Hematopoietic multipotent progenitor cell treated with erythropoietin and hydrocortisone succinate and interleukin-3 and kit ligand, for 17 days (in vitro differentiated cells): Measurements from ENCODE around the gene PKP4.

Experiments
- DNase-seq: peaks from one replicate; pipeline ENCODE4 v3.0.0-alpha.2; 2015; ENCODE audit warnings: low spot score

Gene PKP4

DNA sequence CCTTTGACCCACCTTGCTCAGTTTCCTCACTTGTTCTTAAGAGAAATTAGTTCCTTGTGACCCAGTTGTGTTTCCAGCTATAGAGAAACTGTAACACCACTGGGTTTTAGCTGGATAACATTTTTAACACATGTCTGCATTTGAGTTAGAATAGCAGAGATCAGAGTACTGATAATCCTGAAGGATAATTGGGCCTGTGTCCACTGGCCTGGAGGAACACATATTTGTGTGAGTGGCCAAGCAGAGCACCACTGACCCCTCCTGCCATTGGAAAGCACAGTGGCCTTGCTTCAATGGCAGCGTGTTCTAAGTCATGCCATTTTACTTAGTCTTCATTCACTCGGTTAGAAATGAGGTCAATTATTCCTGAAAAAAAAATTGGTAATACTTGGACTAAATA is 42.6 kb downstream of the PKP4 start:
- no peak for DNase-seq

DNA sequence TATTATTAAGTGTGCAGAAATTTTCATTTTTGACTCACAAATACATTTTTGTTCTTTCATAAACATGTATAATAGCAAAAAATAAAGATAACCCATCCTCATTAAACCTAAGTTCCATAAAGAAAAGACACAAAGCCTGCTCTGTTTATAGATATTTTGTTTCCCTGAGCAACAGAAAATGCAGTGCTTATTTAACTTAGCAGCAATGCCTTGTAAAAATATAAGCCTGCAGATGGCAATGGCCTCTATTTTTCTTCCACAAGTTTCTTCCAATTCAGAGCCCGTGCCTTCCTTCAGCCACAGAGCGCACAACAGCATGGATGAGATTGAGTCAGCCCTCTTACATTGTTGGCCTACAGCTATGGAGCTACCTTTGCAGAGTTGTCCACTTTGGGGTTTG is 43.6 kb downstream of the PKP4 start:
- DNase-seq = no peak

- DNase-seq = no peak
Observed at GRCh38 chr2:158501301-158501700, 44.5 kb downstream of the PKP4 start.

GRCh38 chr2:158502974-158503373 is 46.2 kb downstream of the PKP4 start:
- DNase-seq = no peak

GRCh38 chr2:158504088-158504487 is 47.3 kb downstream of the PKP4 start:
- no peak for DNase-seq

GRCh38 chr2:158505448-158505934 is 48.7 kb downstream of the PKP4 start:
- no peak for DNase-seq

GRCh38 chr2:158507141-158507540 is 50.4 kb downstream of the PKP4 start:
- DNase-seq = no peak

- DNase-seq = no peak
Observed at GRCh38 chr2:158507679-158508078, 50.9 kb downstream of the PKP4 start.

DNA sequence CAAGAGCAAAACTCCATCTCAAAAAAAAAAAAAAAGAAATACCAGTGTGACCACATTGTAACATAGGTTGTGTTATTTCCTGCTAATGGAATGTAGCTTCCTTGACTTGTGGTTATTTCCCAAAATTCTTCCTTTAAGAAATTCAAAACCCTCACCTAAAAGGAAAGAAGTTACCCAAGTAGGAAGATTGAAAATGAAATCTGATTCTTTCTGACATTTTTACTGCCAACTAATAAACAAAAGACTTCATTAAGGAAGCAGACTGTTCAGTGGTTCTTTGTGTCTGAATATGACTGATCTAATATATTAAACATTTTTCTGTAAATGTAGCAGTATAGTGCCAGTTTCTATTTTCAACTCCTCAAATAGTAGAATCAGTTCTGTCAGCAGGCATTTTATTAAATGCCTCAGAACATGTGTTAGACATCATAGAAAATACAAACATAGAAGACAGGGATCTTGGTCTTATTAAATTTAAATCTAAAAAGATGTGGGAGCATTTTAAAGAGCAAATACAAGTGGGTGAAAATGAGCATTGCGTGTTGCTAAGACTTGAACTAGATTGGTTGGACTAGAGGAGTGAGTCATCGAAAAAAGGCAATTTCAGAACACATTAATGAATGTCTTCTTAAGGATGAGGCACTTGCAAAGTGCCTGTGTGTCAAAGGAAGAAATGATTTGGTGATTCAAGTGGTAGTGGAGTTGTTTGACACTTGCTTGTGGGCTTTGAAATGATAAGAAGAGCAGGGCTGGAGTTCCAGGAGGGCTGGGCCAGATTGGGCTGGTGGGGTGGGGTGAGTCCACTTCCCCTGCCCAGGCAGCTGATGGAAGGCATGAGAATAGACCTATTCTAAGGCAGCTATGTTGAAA is 53.4 kb downstream of the PKP4 start:
- no peak for DNase-seq

DNA sequence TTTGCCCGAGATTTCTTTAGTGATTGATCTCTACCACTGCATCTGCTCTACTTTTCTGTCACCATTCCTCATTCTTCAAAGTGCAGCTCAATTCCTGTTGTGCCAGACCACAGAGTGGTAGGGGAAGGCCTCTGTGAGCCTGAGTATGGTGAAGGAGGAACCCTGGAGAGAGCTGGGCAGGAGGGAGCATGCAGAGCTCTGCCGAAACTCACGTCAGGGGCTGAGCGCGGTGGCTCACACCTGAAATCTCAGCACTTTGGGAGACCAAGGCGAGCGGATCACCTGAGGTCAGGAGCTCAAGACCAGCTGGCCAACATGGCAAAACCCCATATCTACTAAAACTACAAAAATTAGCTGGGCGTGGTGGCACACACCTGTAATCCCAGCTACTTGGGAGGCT is 54.1 kb downstream of the PKP4 start:
- DNase-seq = no peak

DNA sequence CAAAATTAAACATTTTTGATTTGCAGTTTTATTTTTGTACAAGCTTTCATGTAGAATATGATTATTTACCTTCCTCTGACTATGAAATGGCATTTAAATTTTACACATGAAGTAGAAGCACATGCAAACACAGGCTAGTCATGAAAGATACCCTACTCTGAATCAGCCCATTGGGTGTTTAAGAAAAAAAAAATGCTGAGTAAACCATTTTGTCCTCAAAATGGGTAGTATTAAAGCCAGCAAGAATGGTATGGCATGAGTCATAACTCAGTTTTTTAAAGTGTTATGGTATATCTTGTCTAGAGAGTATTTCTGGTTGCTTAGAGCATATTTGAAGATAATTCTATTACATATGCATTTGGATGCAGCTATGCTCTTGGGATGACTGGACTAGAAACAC is 55.0 kb downstream of the PKP4 start:
- no peak for DNase-seq

DNA sequence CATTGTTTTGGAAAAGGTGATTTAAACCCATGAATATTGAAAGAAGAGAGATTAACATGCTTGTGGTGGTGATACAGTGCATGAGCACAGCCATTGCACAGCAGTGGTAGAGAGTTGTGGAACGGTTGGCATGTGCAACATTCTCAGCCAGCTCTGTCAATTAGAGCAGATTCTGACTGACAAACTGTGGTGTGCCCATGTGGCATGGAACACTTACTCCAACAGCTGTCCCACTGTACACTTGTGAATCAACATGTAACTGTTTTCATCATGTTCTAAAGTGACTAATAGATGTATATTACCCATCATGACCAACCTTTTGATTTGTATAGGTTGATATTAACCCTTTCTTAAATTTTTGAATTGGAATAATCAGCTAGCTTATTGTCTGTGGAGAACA is 55.6 kb downstream of the PKP4 start:
- DNase-seq = no peak

DNA sequence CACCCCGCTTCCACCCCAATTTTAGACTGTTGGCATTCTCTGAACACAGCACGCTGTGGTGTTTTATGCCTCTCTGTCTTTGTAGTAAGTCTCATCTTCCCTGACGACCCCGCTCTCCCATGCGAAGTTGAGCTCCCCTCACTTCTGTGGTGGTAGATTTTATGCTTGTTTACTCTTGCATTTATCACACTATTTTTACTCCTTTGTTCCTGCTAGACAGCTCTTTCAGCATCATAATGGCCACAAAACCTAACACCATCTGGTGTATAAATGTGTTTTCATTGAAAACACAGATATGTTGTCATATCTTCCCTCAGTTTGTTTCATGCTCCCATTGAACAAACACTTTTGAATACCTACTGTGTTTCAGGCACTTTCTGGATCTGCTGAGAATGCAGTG is 57.1 kb downstream of the PKP4 start:
- DNase-seq = no peak

DNA sequence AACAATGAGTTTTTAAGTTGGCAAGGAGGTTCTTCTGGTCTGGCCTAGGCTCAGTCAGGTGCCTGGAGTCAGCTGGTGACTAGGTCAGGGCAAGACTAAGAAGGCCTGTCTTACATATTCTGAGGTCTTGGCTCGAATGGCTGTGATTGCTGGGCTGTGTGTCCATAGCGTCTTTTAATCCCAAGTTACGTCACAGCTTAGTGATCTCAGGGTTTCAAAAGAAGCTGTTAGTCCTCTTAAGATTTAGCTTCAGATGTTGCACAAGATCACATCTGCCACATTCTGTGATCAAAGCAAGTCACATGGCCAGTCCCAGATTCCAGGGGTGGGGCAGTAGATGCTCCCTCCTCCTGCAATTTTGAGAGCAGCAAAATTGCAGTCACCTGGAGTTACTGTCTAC is 61.3 kb downstream of the PKP4 start:
- no peak for DNase-seq

- no peak for DNase-seq
Observed at GRCh38 chr2:158519481-158519880, 62.7 kb downstream of the PKP4 start.

- no peak for DNase-seq
Observed at GRCh38 chr2:158529379-158530259, 72.9 kb downstream of the PKP4 start.

- no peak for DNase-seq
Observed at GRCh38 chr2:158530829-158531228, 74.1 kb downstream of the PKP4 start.

DNA sequence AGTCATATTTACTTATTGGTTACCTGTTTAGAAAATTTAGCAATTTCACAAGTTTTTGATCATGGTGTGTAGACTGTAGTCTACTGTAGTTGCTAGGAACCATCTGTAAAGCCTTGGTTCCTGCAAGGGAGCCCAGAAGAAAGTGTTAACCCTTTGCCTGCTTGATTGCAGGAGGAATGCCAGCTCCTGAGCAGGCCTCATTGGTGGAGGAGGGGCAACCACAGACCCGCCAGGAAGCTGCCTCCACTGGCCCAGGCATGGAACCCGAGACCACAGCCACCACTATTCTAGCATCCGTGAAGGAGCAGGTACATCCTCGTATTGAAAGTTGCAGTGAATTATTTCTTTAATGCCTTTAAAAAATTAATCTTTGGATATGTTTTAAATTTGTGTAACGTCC is 76.3 kb downstream of the PKP4 start:
- no peak for DNase-seq

DNA sequence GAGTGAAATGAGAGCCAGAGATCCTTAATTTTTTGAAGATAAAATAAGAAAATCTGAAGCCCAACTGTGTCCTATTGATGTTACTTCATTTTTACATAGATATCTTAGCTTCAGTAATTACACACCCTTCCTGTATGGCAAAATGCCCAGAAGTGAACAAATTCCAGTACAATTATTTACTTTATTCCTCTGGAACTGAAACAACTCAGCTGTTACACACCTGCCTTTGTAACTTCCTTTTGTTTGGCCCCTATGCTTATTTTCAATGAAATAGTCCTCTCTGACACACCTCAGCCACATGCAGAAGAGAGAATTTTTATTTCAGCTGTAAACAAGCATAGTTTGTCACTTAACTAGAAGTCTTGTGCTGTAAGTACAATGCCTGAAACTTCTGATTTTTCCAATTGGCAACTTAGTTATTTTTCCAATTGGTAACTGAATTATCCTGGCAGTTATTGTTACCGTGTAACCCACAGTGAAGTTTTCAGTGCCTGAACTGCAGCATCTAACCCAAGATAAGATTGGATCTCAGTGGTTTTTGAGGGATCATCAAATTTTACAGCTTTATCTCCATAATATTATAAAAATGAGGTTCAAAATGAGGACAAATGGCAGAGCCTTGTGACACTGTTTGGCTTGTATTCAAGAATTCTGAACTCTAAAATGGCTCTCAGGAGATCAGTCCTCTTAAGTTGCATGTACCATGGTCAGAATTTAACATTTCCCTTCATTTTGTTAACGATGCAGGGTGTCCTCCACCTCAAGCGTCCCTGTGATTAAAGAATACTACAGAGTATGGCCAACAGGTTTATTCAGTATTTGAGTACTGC is 82.6 kb downstream of the PKP4 start:
- DNase-seq = no peak

DNA sequence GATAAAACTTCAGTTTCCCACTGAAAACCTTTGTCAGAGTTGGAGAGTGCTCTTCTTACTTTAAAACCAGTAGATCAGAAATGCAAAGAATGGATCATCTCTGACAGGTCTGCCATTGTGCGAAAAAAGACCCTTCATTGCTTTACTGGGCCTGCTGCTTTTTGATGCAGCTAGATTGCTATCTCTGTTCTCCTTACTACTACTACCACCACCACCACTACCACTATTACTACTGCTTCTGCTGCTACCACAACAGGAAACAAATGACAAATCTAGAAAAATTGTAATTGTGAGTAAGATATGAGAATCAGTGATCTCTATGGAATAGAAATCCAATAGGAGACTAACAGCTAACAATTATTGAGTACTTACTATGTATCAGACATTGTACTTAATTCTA is 85.8 kb downstream of the PKP4 start:
- no peak for DNase-seq

GRCh38 chr2:158543957-158544356 is 87.2 kb downstream of the PKP4 start:
- DNase-seq = no peak

DNA sequence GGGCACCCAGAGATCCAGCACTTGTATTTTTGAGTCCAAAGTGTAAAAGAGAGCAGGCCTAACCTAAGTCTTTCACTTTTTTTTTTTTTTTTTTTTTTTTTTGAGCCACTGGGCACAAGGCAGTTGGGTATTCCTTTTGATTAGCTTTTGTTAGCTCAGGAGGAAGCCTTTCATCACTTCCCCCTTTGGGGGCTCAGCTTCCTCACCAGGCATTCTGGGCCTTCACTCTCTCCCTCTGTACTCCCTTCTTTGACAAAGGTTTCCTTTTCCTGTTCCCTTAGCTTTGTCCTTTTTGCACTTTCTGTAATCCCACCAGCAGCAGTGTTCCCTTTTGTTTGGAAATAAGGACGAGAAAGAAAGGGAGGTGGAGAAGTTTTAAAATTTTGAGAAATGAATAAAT is 88.2 kb downstream of the PKP4 start:
- no peak for DNase-seq
